HepG2 (cell line): Measurements from ENCODE around the gene OR2S2. TPM values are rescaled to one million over a fixed set of nuclear protein-coding genes. Genes with fewer than 3 reads are reported as not detected.

Experiments
- ATAC-seq: fragments of 200-7000 bp; cut with Tn5 transposase; 3 replicates; pipeline ENCODE4 v1.9.1; 2020; ENCODE audit warnings: mild to moderate bottlenecking, moderate library complexity
- BruUV-seq: library from RNA; stranded (reverse); fragments of 400-500 nt; replicated peaks from 2 replicates; lab custom pipeline; 2021; lab: Mats Ljungman, UMichigan
- CTCF ChIA-PET: fragments of 300-600 bp; formaldehyde crosslinking; extraction: SDS; loops from one replicate; lab custom pipeline; 2021; ENCODE audit warnings: low total read pairs, inconsistent platforms, low intra/inter-chr PET ratio; lab: Yijun Ruan, JAX
- POLR2A ChIA-PET: fragments of 350-600 bp; sonication (Branson Sonifier 250); formaldehyde crosslinking; loops from one replicate; lab custom pipeline; 2020; ENCODE audit warnings: antibody characterized with exemption, inconsistent platforms; lab: Yijun Ruan, JAX
- DNase-seq: peaks from one replicate; pipeline ENCODE4 v3.0.0-alpha.2; 2015; ENCODE audit warnings: low spot score
- FAIRE-seq: peaks from 3 replicates; lab custom pipeline; 2011; peaks lifted over from hg19 to GRCh38; lab: Jason Lieb, UNC
- H2AFZ ChIP-seq: one replicate; pipeline ENCODE4 v1.6.1; 2011; ENCODE audit warnings: low read length, inconsistent platforms
- H3K27ac ChIP-seq: fragments of 300-600 bp; 3 replicates; pipeline ENCODE4 v1.8.0; 2011; ENCODE audit warnings: mixed run types, mild to moderate bottlenecking, mixed read lengths, low read length, inconsistent platforms; ENCODE audit not compliant: insufficient read depth; ENCODE audit errors: extremely low read length
- H3K27me3 ChIP-seq, 2 experiments: fragments of 200-600 bp in 1 of 2; 2 replicates in 1 of 2; 3 replicates in 1 of 2; pipeline versions ENCODE4 v1.6.0 to v1.8.0; 2011; ENCODE audit warnings: low read length in 2 of 2, mild to moderate bottlenecking in 2 of 2, moderate library complexity in 2 of 2, inconsistent platforms in 1 of 2; ENCODE audit not compliant: insufficient read depth in 2 of 2, control insufficient read depth in 1 of 2
- H3K36me3 ChIP-seq, 2 experiments: fragments of 200-600 bp in 1 of 2; replicated peaks in 1 of 2; 2 replicates in 1 of 2; 3 replicates in 1 of 2; pipeline versions ENCODE4 v1.5.1 to v1.8.0; 2011; ENCODE audit warnings: low read length in 2 of 2, inconsistent platforms in 1 of 2; ENCODE audit not compliant: insufficient read depth in 2 of 2, control insufficient read depth in 1 of 2
- H3K4me1 ChIP-seq: 2 replicates; pipeline ENCODE4 v1.5.1; 2012; ENCODE audit warnings: low read length, inconsistent platforms; ENCODE audit not compliant: insufficient read depth
- H3K4me2 ChIP-seq: 2 replicates; pipeline ENCODE4 v1.6.0; 2011; ENCODE audit warnings: low read depth, low read length, inconsistent platforms
- H3K4me3 ChIP-seq, 3 experiments: fragments of 200-600 bp in 1 of 3; sonication (generic), shearing (Covaris generic) in 1 of 3; replicated peaks in 1 of 3; 2 replicates each; pipeline ENCODE4 v1.5.1; 2011 to 2016; ENCODE audit warnings: low read length in 3 of 3, inconsistent platforms in 2 of 3, low read depth in 2 of 3, mild to moderate bottlenecking in 2 of 3, control low read depth in 1 of 3, mixed read lengths in 1 of 3; ENCODE audit not compliant: insufficient read depth in 1 of 3
- H3K79me2 ChIP-seq: one replicate; pipeline ENCODE4 v1.6.1; 2011; ENCODE audit warnings: low read length, inconsistent platforms; ENCODE audit not compliant: insufficient read depth
- H3K9ac ChIP-seq: 2 replicates; pipeline ENCODE4 v1.6.0; 2011; ENCODE audit warnings: mild to moderate bottlenecking, low read depth, low read length, inconsistent platforms; ENCODE audit not compliant: insufficient read depth
- H3K9me3 ChIP-seq: 2 replicates; pipeline ENCODE4 v1.5.1; 2012; ENCODE audit warnings: mild to moderate bottlenecking, low read length
- H4K20me1 ChIP-seq: 2 replicates; pipeline ENCODE4 v1.6.0; 2011; ENCODE audit warnings: inconsistent platforms, mild to moderate bottlenecking, low read length, moderate library complexity; ENCODE audit not compliant: insufficient read depth
- ESRRA ChIP-seq: sonication (generic); formaldehyde crosslinking; IDR thresholded peaks from 2 replicates; pipeline ENCODE4 v1.5.1; 2020; ENCODE audit warnings: mild to moderate bottlenecking, low read depth, missing genetic modification reagents
- KDM5B ChIP-seq: sonication (generic); formaldehyde crosslinking; IDR thresholded peaks from 2 replicates; pipeline ENCODE4 v1.4.0; 2020; ENCODE audit warnings: missing genetic modification reagents, mild to moderate bottlenecking, borderline replicate concordance
- KMT2A ChIP-seq: sonication (generic); formaldehyde crosslinking; IDR thresholded peaks from 2 replicates; pipeline ENCODE4 v1.4.0; 2020; ENCODE audit warnings: missing genetic modification reagents
- MAFF ChIP-seq: IDR thresholded peaks from 2 replicates; pipeline ENCODE4 v1.6.1; 2011; ENCODE audit warnings: low read depth, low read length, improper control_type of control experiment
- MTA1 ChIP-seq: sonication (generic); formaldehyde crosslinking; IDR thresholded peaks from 2 replicates; pipeline ENCODE4 v1.4.0; 2020; ENCODE audit warnings: missing genetic modification reagents, mild to moderate bottlenecking, borderline replicate concordance
- MTERF4 ChIP-seq: sonication (generic); formaldehyde crosslinking; IDR thresholded peaks from 2 replicates; pipeline ENCODE4 v1.8.0; 2023; ENCODE audit warnings: mild to moderate bottlenecking, missing genetic modification reagents
- PHB2 ChIP-seq: fragments of 450-650 bp; IDR thresholded peaks from 2 replicates; pipeline ENCODE4 v1.6.1; 2018; ENCODE audit not compliant: partially characterized antibody
- RELA ChIP-seq: sonication (generic); formaldehyde crosslinking; IDR thresholded peaks from 2 replicates; pipeline ENCODE4 v1.4.0; 2020; ENCODE audit warnings: missing genetic modification reagents
- RFXANK ChIP-seq: IDR thresholded peaks from 2 replicates; pipeline ENCODE4 v1.6.1; 2016
- U2AF2 ChIP-seq: fragments of 200-400 bp; formaldehyde crosslinking; IDR thresholded peaks from 2 replicates; pipeline ENCODE4 v1.6.1; 2017; ENCODE audit warnings: low read depth, mild to moderate bottlenecking, low read length
- ZFP36L2 ChIP-seq: sonication (generic); formaldehyde crosslinking; IDR thresholded peaks from 2 replicates; pipeline ENCODE4 v1.4.0; 2020; ENCODE audit warnings: missing genetic modification reagents
- ZNF138 ChIP-seq: sonication (generic); formaldehyde crosslinking; IDR thresholded peaks from 2 replicates; pipeline ENCODE4 v1.5.0; 2020; ENCODE audit warnings: mild to moderate bottlenecking, low read depth, missing genetic modification reagents
- ZNF337 ChIP-seq: sonication (generic); formaldehyde crosslinking; IDR thresholded peaks from 2 replicates; pipeline ENCODE4 v1.5.1; 2020; ENCODE audit warnings: missing genetic modification reagents, low read depth, mild to moderate bottlenecking, borderline replicate concordance
- ZNF556 ChIP-seq: sonication (generic); formaldehyde crosslinking; IDR thresholded peaks from 2 replicates; pipeline ENCODE4 v1.4.0; 2020; ENCODE audit warnings: mild to moderate bottlenecking, missing genetic modification reagents, borderline replicate concordance
- ZNF564 ChIP-seq: sonication (generic); formaldehyde crosslinking; IDR thresholded peaks from 2 replicates; pipeline ENCODE4 v1.8.1; 2023; ENCODE audit warnings: mild to moderate bottlenecking, missing genetic modification reagents
- WGBS: methylation state at CpG from one replicate; pipeline ENCODE4 v1.1.6; 2017; ENCODE audit warnings: low lambda C conversion rate; 5-methylcytosine and 5-hydroxymethylcytosine counted together
- in situ Hi-C: cut with HindIII; loops from 2 replicates; pipeline ENCODE4 v1.10.0; 2017; ENCODE audit warnings: low pct_unique_long_range_greater_than_20kb; ENCODE audit not compliant: extremely low pct_ligation_motif_present
- intact Hi-C: fragments of 100-400 bp; cut with micrococcal nuclease; formaldehyde crosslinking; loops from one replicate; pipeline ENCODE4 v1.10.0; 2022; ENCODE audit not compliant: unreplicated experiment
- polyA plus RNA-seq, 8 experiments: library from polyadenylated mRNA; depleted of rRNA in 3 of 8; stranded (reverse) in 7 of 8; unstranded in 1 of 8; fragments of >200 nt; fragmentation: Illumina TruSeq in 4 of 8; extraction: Trizol in 4 of 8; gene quantifications; 2 replicates each; pipeline versions ENCODE4 v1.2.1 to v1.2.3, GENCODE V29; 2011 to 2016; ENCODE audit warnings: low read depth in 4 of 8, missing spikeins in 1 of 8, mixed read lengths in 1 of 8; ENCODE audit not compliant: insufficient read depth in 1 of 8
- total RNA-seq, 5 experiments: library from RNA; depleted of rRNA; stranded (reverse); fragments of >200 nt; fragmentation: Illumina TruSeq; extraction: Trizol; gene quantifications; 2 replicates each; pipeline ENCODE4 v1.2.3, GENCODE V29; 2016; ENCODE audit warnings: low read depth in 1 of 5
- TF ChIP-seq, protein P1 (sequence below): sonication (generic); formaldehyde crosslinking; IDR thresholded peaks from 2 replicates; pipeline ENCODE4 v1.8.0; 2022; ENCODE audit warnings: missing genetic modification reagents, mild to moderate bottlenecking, borderline replicate concordance

OR2S2 gene
- total and polyA plus RNA-seq, 2 of the 13 experiments (the other 11 are each of a cell fraction or from before 2014, with no cell fraction given): not detected

GRCh38 chr9:35948451-35948850 is 9.5 kb downstream of the OR2S2 start:
- Histone ChIP-seq H3K79me2 (no peaks in the 10 kb centered on the region), H3K27me3 (peaks cover 0 to 10% of the 10 kb centered on the region in 2 experiments; a peak in 2 of 5 replicates), H3K4me3 (no peak overlapping the region), H3K9me3 (peaks cover 5% of the 10 kb centered on the region; the same call in 1 of the 2 replicates), H3K36me3 (no peaks in the 10 kb centered on the region), H3K4me2 (no peak overlapping the region), H3K4me1 (no peaks in the 10 kb centered on the region), H2AFZ (no peak overlapping the region), H3K27ac (no peak overlapping the region), H3K9ac (no peak overlapping the region), H4K20me1 (no peaks in the 10 kb centered on the region)
- POLR2A ChIA-PET: no interaction called here
- BruUV-seq: no TSS peak
- DNase-seq (no peak), ATAC-seq (no peak), FAIRE-seq (no peak)
- CTCF ChIA-PET: no interaction called here
- intact Hi-C loops (no loop called here), in situ Hi-C loops (no loop called here)
- 20% methylated on average over 2 of the region's 2 CpGs for WGBS
- TF ChIP-seq KMT2A (CRISPR knock-in tag) (no peak), ZNF564 (CRISPR knock-in tag) (no peak), MTERF4 (no peak), PHB2 (no peak), ZNF337 (no peak), U2AF2 (no peak), ZNF556 (CRISPR knock-in tag) (no peak), MAFF (no peak), RELA (no peak), ESRRA (CRISPR knock-in tag) (no peak), ZFP36L2 (no peak), MTA1 (CRISPR knock-in tag) (no peak), RFXANK (CRISPR knock-in tag) (no peak), ZNF138 (CRISPR knock-in tag) (no peak), KDM5B (CRISPR knock-in tag) (no peak)
- TF ChIP-seq, protein P1, sequence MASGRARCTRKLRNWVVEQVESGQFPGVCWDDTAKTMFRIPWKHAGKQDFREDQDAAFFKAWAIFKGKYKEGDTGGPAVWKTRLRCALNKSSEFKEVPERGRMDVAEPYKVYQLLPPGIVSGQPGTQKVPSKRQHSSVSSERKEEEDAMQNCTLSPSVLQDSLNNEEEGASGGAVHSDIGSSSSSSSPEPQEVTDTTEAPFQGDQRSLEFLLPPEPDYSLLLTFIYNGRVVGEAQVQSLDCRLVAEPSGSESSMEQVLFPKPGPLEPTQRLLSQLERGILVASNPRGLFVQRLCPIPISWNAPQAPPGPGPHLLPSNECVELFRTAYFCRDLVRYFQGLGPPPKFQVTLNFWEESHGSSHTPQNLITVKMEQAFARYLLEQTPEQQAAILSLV (CRISPR knock-in tag): no peak
